ENCODE results near the gene SP140L. TPM values are rescaled to one million over a fixed set of nuclear protein-coding genes. Genes with fewer than 3 reads are reported as not detected.

Gene SP140L
- total and polyA plus RNA-seq, 8 donors: 3.1 to 10.9 (median 5.0) TPM

DNA sequence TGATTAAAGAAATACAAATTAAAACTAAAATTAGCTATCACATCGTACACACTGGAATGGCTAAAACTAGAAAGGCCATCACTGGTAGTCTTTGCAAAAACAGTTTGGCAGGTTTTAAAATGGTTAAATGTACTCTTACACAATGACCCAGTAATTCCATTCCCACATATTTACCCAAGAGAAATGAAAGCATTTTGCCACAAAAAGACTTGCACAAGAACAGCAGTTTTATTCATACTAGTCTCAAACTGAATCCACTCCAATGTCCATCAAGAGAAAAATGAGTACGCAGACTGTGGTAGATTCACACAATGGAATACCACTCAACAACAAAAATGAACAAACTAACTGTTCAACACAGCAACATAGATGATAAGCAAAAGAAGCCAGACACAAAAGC, 29.1 kb downstream of the SP140L start:
- FAIRE-seq (no peak), DNase-seq (no peak), ATAC-seq (peak in 1 of 4 donors; percentile 20)
- Histone ChIP-seq H3K27me3 (no peaks in the 10 kb centered on the region), H3K4me3 (no peak overlapping the region), H3K9me3 (no peaks in the 10 kb centered on the region), H3K27ac (no peak overlapping the region), H3K36me3 (no peaks in the 10 kb centered on the region), H3K4me1 (no peaks in the 10 kb centered on the region)
- intact Hi-C loops (cut with DNase I): no loop called here
- 75 to 89% methylated on average over 2 of the region's 2 CpGs for WGBS, 2 donors
- TF ChIP-seq, protein P1, sequence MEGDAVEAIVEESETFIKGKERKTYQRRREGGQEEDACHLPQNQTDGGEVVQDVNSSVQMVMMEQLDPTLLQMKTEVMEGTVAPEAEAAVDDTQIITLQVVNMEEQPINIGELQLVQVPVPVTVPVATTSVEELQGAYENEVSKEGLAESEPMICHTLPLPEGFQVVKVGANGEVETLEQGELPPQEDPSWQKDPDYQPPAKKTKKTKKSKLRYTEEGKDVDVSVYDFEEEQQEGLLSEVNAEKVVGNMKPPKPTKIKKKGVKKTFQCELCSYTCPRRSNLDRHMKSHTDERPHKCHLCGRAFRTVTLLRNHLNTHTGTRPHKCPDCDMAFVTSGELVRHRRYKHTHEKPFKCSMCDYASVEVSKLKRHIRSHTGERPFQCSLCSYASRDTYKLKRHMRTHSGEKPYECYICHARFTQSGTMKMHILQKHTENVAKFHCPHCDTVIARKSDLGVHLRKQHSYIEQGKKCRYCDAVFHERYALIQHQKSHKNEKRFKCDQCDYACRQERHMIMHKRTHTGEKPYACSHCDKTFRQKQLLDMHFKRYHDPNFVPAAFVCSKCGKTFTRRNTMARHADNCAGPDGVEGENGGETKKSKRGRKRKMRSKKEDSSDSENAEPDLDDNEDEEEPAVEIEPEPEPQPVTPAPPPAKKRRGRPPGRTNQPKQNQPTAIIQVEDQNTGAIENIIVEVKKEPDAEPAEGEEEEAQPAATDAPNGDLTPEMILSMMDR (IDR thresholded peaks at IDR 0.05): no peak

DNA sequence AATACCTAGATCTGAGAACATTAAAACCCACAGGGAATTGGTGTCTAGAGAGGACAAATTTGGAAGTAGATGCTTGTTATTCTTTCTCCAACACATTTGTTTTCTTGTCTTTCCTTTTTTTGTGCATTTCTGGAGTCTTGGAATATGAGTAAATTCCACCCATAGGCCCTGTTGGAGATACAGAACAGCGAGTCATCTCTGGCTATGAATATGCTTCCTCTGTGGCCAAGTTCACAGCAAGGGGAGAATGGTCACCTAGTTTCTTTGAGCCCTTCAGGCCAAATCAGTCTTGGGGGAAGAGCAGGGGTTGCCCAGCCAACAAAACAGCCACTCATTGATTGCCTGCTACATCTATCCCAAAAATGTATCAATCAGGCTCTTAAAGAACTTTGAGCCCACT, 31.3 kb downstream of the SP140L start:
- ATAC-seq (no peak), FAIRE-seq (no peak), DNase-seq (no peak)
- WGBS, 2 donors: 76 to 88% methylated on average over 1 of the region's 1 CpG
- Histone ChIP-seq H3K4me1 (no peaks in the 10 kb centered on the region), H3K4me3 (no peak overlapping the region), H3K9me3 (no peaks in the 10 kb centered on the region), H3K27me3 (no peaks in the 10 kb centered on the region), H3K27ac (no peak overlapping the region), H3K36me3 (no peaks in the 10 kb centered on the region)
- TF ChIP-seq, protein P1 (IDR thresholded peaks at IDR 0.05): no peak
- intact Hi-C loops (cut with DNase I): no loop called here

DNA sequence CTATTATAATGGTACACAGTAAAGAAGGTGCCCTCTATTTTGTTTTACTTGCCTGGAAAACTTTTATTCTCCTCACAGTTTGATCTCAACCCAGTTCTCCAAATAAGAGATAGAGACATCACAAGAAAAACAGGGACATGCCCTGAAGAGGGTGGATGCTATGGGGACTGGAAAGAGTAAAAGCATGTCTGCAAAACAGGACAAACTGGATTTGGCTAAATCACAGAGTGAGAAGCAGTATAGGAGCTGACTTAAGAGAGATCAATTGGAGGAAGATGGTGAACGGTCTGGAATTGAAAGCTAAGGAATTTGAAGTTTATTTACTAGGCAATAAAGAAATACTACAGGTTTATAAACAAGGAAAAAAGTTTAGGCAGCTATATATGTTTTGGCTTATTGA, 33.0 kb downstream of the SP140L start:
- no peaks in the 10 kb centered on the region for H3K36me3 ChIP-seq
- no peaks in the 10 kb centered on the region for H3K9me3 ChIP-seq
- FAIRE-seq: no peak
- 39 to 45% methylated on average over 1 of the region's 1 CpG for WGBS, 2 donors
- no peak overlapping the region for H3K27ac ChIP-seq
- TF ChIP-seq, protein P1 (IDR thresholded peaks at IDR 0.05): no peak
- H3K4me3 ChIP-seq: no peak overlapping the region
- no peak for ATAC-seq
- H3K4me1 ChIP-seq: no peaks in the 10 kb centered on the region
- no peak for DNase-seq
- intact Hi-C loops (cut with DNase I): no loop called here
- H3K27me3 ChIP-seq: no peaks in the 10 kb centered on the region

DNA sequence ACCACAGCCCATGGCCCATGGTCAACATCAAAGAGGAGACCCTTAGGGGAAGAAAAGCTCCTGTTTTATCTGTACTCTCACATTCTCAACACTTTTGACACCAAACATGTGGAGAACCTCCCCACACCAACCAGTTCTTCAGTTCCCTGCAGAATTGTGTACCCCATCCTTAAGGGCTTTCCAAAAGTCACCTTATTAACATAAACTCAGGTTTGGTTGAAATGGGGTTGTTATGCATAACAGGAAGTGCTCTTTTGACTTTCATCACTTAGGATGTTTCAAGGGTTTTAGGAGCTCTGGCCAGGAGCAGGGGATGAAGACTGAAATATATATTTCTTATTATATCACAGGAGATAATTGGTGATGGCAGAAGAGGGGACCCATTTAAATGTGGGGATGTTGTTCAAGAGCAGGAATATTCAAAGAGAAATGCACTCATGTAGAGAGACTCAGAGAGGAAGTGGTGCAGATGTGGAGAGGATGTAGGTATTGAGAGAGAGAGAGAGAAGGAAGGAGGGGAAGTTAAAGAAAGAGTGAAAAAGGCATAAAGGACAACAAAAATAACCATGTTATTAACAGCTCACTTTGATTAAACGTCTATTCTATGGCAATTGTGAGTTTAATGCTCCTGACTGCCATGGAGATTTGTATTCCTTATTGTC, 35.2 kb downstream of the SP140L start:
- no peak for DNase-seq
- ATAC-seq: no peak
- Histone ChIP-seq H3K9me3 (no peaks in the 10 kb centered on the region), H3K4me3 (no peak overlapping the region), H3K4me1 (no peaks in the 10 kb centered on the region), H3K27me3 (no peaks in the 10 kb centered on the region), H3K36me3 (no peaks in the 10 kb centered on the region), H3K27ac (no peak overlapping the region)
- FAIRE-seq: no peak
- WGBS, 2 donors: 36 to 45% methylated on average over 1 of the region's 1 CpG
- intact Hi-C loops (cut with DNase I): no loop called here
- TF ChIP-seq, protein P1 (IDR thresholded peaks at IDR 0.05): no peak

DNA sequence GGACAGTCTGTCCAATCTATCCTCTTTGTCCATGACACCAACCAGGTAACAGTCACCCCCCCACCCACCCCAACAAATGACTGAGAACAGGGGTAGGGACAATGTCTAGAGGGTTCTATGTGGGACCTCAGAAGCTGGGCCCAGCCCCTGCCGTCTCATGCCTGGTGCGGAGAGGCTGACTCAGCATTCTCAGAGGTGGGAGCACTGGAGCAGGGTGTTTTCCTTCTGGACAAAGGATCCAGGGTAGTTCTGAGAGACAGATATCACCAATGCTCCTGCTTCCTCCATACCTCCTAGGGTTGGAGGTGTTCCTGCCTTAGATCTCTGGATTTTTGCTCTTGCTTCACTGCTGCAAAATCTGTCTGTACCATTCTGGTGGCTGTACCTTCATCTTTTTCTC, 55.1 kb downstream of the SP140L start:
- TF ChIP-seq, protein P1 (IDR thresholded peaks at IDR 0.05): no peak
- Histone ChIP-seq H3K9me3 (no peaks in the 10 kb centered on the region), H3K4me1 (no peaks in the 10 kb centered on the region), H3K4me3 (no peak overlapping the region), H3K27me3 (no peaks in the 10 kb centered on the region), H3K36me3 (no peaks in the 10 kb centered on the region), H3K27ac (no peak overlapping the region)
- DNase-seq (no peak), FAIRE-seq (no peak), ATAC-seq (no peak)
- WGBS, 2 donors: 94% methylated on average over 2 of the region's 2 CpGs
- intact Hi-C loops (cut with DNase I): no loop called here
